HT1080 (cell line): ENCODE results near the gene SLC38A3. TPM values are rescaled to one million over a fixed set of nuclear protein-coding genes. Genes with fewer than 3 reads are reported as not detected.

Source experiments
- DNase-seq: peaks from one replicate; pipeline ENCODE4 v3.0.0-alpha.2; 2015; ENCODE audit warnings: low read depth
- small RNA-seq: library from RNA; depleted of rRNA; stranded (forward); fragments of <200 nt; gene quantifications from one replicate; pipeline ENCODE3, GENCODE V24; 2014
- total RNA-seq: library from RNA; depleted of rRNA; stranded (reverse); fragments of >200 nt; shearing (Covaris generic); gene quantifications from 2 replicates; pipeline ENCODE4 v1.2.3, GENCODE V29; 2014; rRNA removed

Gene SLC38A3
- total RNA-seq, 1 experiment from 2014 or later: not detected

GRCh38 chr3:50265571-50265970 lies 60.5 kb downstream of the SLC38A3 start:
- no peak for DNase-seq

DNA sequence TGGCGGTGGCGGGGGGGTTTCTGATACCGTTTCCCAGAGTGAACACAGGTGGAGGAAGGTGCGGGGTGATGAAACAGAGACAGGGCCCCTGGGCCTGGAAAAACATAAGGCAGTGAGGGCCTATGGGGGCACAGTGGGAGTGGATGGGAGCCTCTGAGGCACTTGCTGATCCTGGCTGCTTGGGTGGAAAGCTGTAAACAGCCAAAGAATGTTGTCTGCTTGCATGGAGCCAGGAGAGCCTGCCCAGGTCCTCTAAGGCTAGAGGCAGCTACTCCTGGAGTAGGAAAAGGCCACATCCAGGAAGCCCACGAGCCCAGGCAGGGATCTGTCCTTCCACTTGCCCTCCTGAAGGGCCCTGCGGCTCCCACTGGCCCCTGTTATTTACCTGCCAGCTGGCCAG lies 60.9 kb downstream of the SLC38A3 start:
- no peak for DNase-seq

DNA sequence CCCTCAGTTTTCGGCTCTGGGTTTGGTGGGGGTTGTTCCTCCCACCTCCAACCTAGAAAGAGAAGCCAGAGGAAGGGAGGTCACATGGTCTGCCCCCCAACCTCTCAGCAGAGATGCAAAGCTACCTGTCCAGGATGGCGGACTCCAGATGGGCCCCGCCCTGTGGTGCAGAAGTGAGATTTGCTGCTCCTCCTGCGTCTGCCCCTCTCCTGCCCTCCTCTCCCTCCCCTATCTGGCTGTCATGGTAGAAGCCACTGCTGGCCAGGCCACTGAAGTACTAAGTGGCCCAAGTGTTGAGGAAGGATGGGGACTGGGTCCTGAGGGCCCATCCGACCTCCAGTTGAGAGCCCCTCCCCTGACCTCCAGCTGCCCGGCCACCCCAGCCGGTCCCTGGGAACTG lies 61.8 kb downstream of the SLC38A3 start:
- no peak for DNase-seq

DNA sequence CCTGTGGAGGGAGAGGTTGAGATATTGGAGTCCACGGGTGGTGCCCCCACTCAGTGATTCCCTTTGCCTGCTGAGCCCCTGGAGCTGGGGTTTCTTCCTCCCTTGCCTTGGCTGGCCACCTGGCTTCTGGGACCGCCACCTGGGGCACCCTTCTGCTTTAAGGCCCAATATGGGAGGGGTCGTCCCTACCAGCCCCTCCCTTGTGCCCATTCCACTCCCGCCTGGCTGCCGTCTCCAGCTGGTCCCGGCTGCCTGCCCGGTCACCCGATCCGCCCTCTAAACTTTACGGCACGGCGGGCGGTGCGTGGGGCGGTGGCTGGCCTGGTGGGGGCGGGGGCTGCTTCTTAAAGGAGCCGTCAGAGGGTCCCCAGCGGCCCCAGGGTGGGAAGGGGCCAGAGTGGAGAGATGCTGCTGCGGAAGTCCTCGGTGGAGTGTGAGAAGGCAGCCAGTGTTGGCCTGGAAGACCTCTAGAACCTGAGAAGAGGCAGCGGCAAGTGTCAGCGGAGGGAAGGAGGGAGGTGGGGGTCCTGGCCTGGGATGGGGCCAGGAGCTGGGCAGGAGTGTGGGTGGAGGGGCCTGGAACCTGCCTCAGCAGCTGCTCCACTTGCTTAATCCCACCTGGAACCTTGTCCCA lies 62.3 kb downstream of the SLC38A3 start:
- no peak for DNase-seq

GRCh38 chr3:50268276-50268675 lies 63.2 kb downstream of the SLC38A3 start:
- DNase-seq: no peak

- peak; percentile 71 for DNase-seq
Observed at GRCh38 chr3:50268703-50269451, 63.8 kb downstream of the SLC38A3 start, which contains the start of gene SEMA3B. Gene SEMA3B, plus strand, starts transcription at chr3:50269147. Its CDS starts 94 bp downstream, at chr3:50269241.

DNA sequence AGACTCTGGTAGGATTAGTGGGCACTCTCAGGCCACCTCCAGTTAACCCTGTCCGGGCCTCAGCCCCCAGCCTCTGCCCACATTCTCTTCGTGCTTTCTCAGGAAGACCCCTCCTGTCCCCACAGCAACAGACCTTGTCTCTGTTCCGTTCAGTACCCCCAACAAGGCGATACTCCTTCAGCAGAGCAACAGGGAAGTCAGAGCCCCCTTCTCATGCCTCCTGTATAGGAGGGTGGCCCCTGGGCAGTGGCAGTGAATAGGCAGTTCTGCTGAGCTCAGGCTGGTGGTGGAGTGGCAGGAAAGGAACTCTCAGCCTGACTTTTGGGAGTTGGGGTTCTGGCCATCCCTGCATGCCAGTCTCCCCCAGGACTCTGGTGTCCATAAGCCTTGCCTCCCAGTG lies 64.4 kb downstream of the SLC38A3 start:
- DNase-seq: no peak

DNA sequence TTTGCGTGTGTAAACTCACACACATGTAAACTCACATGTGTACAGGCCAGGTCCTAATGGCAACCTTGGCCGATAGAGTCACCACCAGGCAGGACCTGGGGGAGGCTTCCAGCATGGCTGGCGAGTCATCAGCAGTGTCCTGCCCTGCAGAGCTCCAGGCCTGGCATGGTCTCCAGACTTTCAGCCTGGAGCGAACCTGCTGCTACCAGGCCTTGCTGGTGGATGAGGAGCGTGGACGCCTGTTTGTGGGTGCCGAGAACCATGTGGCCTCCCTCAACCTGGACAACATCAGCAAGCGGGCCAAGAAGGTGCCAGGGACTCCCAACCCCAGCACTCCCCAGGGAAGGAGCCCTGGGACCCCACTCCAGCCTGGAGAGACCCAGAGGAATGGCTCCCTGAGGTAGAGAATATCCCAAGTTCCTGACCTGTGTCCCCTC lies 64.9 kb downstream of the SLC38A3 start:
- peak; percentile 54 for DNase-seq

GRCh38 chr3:50270422-50271224 lies 65.6 kb downstream of the SLC38A3 start:
- peak; percentile 34 for DNase-seq

Small RNAs within 50 kb of the gene (small RNA-seq; reads per million reads assigned to genes)
- gene MIR566 (not detected), gene MIR5787 (not detected)

Other genes starting within 250 kb of the SLC38A3 start
- 54.7 and 65.5 TPM in 2 replicates for gene RBM5, start 116.4 kb upstream of the SLC38A3 start, total RNA-seq
- 45.7 and 48.6 TPM in 2 replicates for gene SEMA3F, start 49.9 kb upstream of the SLC38A3 start, total RNA-seq
- not detected in 2 replicates for gene GNAT1, start 13.7 kb upstream of the SLC38A3 start, total RNA-seq
- 304 and 403 TPM in 2 replicates for gene GNAI2, start 30.9 kb downstream of the SLC38A3 start, total RNA-seq
- gene SEMA3B, start 63.9 kb downstream of the SLC38A3 start, total RNA-seq: 4.0 and 5.0 TPM in 2 replicates
- gene LSMEM2, start 73.8 kb downstream of the SLC38A3 start, total RNA-seq: not detected in 2 replicates
- gene IFRD2, start 87.2 kb downstream of the SLC38A3 start, total RNA-seq: 168 and 172 TPM in 2 replicates
- gene HYAL3, start 94.1 kb downstream of the SLC38A3 start, total RNA-seq: 10.4 and 11.6 TPM in 2 replicates
- gene NAA80, start 94.1 kb downstream of the SLC38A3 start, total RNA-seq: 13.1 and 23.5 TPM in 2 replicates
- 0.40 and 0.43 TPM in 2 replicates for gene HYAL1, start 98.3 kb downstream of the SLC38A3 start, total RNA-seq
- 91.6 and 97.5 TPM in 2 replicates for gene HYAL2, start 117.5 kb downstream of the SLC38A3 start, total RNA-seq
- gene TUSC2, start 123.0 kb downstream of the SLC38A3 start, total RNA-seq: 40.6 and 53.3 TPM in 2 replicates
- gene RASSF1, start 135.6 kb downstream of the SLC38A3 start, total RNA-seq: 12.5 and 15.0 TPM in 2 replicates
- 1.4 and 2.8 TPM in 2 replicates for gene ZMYND10, start 140.5 kb downstream of the SLC38A3 start, total RNA-seq
- gene NPRL2, start 145.5 kb downstream of the SLC38A3 start, total RNA-seq: 47.5 and 57.4 TPM in 2 replicates
- 63.2 and 69.0 TPM in 2 replicates for gene CYB561D2, start 145.6 kb downstream of the SLC38A3 start, total RNA-seq
- gene TMEM115, start 154.2 kb downstream of the SLC38A3 start, total RNA-seq: 75.7 and 90.1 TPM in 2 replicates